Large intestine (tissue), 1 donor: ENCODE data around the gene SLC19A1. TPM values are rescaled to one million over a fixed set of nuclear protein-coding genes. Genes with fewer than 3 reads are reported as not detected.

Experiments used
- polyA plus RNA-seq: library from polyadenylated mRNA; unstranded; fragments of 120-200 nt; gene quantifications from one replicate; pipeline ENCODE4 v1.2.1, GENCODE V29; 2013

SLC19A1 gene
- polyA plus RNA-seq, 1 donor = 22.1 TPM

Other genes with a start within 250 kb of the SLC19A1 start
- 44.4 TPM for gene COL18A1, start 137.3 kb downstream of the SLC19A1 start, polyA plus RNA-seq
- gene PCBP3, start 101.3 kb upstream of the SLC19A1 start, polyA plus RNA-seq = 7.4 TPM